ENCODE data around the gene RINT1. TPM values are rescaled to one million over a fixed set of nuclear protein-coding genes. Genes with fewer than 3 reads are reported as not detected.

Gene RINT1
- total RNA-seq, 4 donors from 2014 or later: 17.3 to 30.5 (median 20.3) TPM

Other genes with a start within 250 kb of the RINT1 start
- gene SRPK2, start 143.3 kb upstream of the RINT1 start, total RNA-seq: 10 to 100 TPM; 25.7 to 96.6 (median 33.6) TPM
- gene PUS7, start 9.9 kb upstream of the RINT1 start, total RNA-seq: 10 to 100 TPM in 1 of 4 donors, 1 to 10 TPM in 3; 4.2 to 25.6 (median 7.1) TPM
- gene EFCAB10, start 49.3 kb downstream of the RINT1 start, total RNA-seq: not detected